A549 (cell line): ENCODE measurements around the gene CHST5.

Experiments used
- USF2 ChIP-seq: fragments of 450-650 bp; IDR thresholded peaks from 2 replicates; pipeline ENCODE4 v1.6.1; 2014; ENCODE audit warnings: antibody characterized with exemption
- TF ChIP-seq, protein P1 (sequence below): fragments of >200 bp; sonication (Bioruptor Twin); formaldehyde crosslinking; IDR thresholded peaks from 3 replicates; pipeline ENCODE4 v1.5.1; 2016

GRCh38 chr16:75534560-75535205 lies 1.2 kb downstream of the CHST5 start:
- TF ChIP-seq, protein P1, sequence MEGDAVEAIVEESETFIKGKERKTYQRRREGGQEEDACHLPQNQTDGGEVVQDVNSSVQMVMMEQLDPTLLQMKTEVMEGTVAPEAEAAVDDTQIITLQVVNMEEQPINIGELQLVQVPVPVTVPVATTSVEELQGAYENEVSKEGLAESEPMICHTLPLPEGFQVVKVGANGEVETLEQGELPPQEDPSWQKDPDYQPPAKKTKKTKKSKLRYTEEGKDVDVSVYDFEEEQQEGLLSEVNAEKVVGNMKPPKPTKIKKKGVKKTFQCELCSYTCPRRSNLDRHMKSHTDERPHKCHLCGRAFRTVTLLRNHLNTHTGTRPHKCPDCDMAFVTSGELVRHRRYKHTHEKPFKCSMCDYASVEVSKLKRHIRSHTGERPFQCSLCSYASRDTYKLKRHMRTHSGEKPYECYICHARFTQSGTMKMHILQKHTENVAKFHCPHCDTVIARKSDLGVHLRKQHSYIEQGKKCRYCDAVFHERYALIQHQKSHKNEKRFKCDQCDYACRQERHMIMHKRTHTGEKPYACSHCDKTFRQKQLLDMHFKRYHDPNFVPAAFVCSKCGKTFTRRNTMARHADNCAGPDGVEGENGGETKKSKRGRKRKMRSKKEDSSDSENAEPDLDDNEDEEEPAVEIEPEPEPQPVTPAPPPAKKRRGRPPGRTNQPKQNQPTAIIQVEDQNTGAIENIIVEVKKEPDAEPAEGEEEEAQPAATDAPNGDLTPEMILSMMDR = no peak
- TF ChIP-seq USF2 = no peak
